Fibroblast of skin of left quadriceps (primary cell): ENCODE results near the gene ATP8A2.

Experiments
- DNase-seq, 2 experiments: peaks; one replicate each; pipeline ENCODE4 v3.0.0-alpha.2; 2013; ENCODE audit warnings: low read depth in 2 of 2

ATP8A2 gene

GRCh38 chr13:25729201-25729600, 357.4 kb downstream of the ATP8A2 start:
- DNase-seq, result no peak

- DNase-seq, result no peak
Measured at GRCh38 chr13:25731037-25731436, 359.3 kb downstream of the ATP8A2 start.

GRCh38 chr13:25731536-25731935, 359.8 kb downstream of the ATP8A2 start:
- DNase-seq, result no peak

- no peak for DNase-seq
Measured at GRCh38 chr13:25732111-25732865, 360.5 kb downstream of the ATP8A2 start.

GRCh38 chr13:25733001-25733491, 361.3 kb downstream of the ATP8A2 start:
- DNase-seq, result peak; percentile 32 to 39

- DNase-seq, result no peak
Measured at GRCh38 chr13:25733696-25734435, 362.1 kb downstream of the ATP8A2 start.

GRCh38 chr13:25738342-25739196, 366.8 kb downstream of the ATP8A2 start:
- DNase-seq, result peak; percentile 22 to 23

- no peak for DNase-seq
Measured at GRCh38 chr13:25739376-25739775, 367.6 kb downstream of the ATP8A2 start.

- DNase-seq, result no peak
Measured at GRCh38 chr13:25741796-25742195, 370.0 kb downstream of the ATP8A2 start.

- DNase-seq, result no peak
Measured at GRCh38 chr13:25742220-25742619, 370.4 kb downstream of the ATP8A2 start.

GRCh38 chr13:25743421-25743820, 371.6 kb downstream of the ATP8A2 start:
- DNase-seq, result no peak

GRCh38 chr13:25744178-25744577, 372.4 kb downstream of the ATP8A2 start:
- DNase-seq, result no peak

- DNase-seq, result no peak
Measured at GRCh38 chr13:25746131-25746530, 374.4 kb downstream of the ATP8A2 start.

GRCh38 chr13:25752957-25753551, 381.3 kb downstream of the ATP8A2 start:
- peak; percentile 50 to 55 for DNase-seq

- no peak for DNase-seq
Measured at GRCh38 chr13:25753976-25754375, 382.2 kb downstream of the ATP8A2 start.

- DNase-seq, result no peak
Measured at GRCh38 chr13:25756251-25756650, 384.5 kb downstream of the ATP8A2 start.

- DNase-seq, result no peak
Measured at GRCh38 chr13:25756912-25757311, 385.1 kb downstream of the ATP8A2 start.

- no peak for DNase-seq
Measured at GRCh38 chr13:25761041-25761440, 389.3 kb downstream of the ATP8A2 start.

- no peak for DNase-seq
Measured at GRCh38 chr13:25762281-25762680, 390.5 kb downstream of the ATP8A2 start.

- DNase-seq, result no peak
Measured at GRCh38 chr13:25762795-25763377, 391.1 kb downstream of the ATP8A2 start.

GRCh38 chr13:25764378-25764777, 392.6 kb downstream of the ATP8A2 start:
- DNase-seq, result no peak
